ELR (cell line): ENCODE data around the gene DDX4.

Source experiments
- DNase-seq: peaks from one replicate; pipeline ENCODE4 v3.0.0-alpha.2; 2015; ENCODE audit warnings: low read depth

Gene DDX4

DNA sequence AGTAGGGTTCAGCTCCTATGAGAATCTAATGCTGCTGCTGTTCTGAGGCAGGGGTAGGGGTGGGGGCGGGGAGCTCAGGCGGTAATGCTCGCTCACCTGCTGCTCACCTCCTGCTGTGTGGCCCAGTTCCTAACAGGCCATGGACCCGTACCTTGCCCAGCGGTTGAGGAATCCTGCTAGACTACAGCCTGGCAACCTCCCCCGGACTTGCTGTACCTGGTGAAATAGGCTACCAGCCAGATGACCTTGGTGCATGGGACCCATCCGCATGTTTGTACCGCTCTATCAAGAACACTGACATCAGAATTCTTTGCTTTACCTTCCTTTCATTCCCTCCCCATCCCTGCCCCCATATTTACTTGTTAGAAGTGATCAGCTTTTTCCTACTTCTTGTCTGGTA lies 128.6 kb downstream of the DDX4 start:
- DNase-seq: no peak
